IMR-90 (cell line): ENCODE results near the gene PZP. TPM values are rescaled to one million over a fixed set of nuclear protein-coding genes. Genes with fewer than 3 reads are reported as not detected.

ENCODE experiments used
- ATAC-seq: fragments of 200-7000 bp; cut with Tn5 transposase; 2 replicates; pipeline ENCODE4 v1.9.1; 2020; ENCODE audit warnings: low read depth, mild to moderate bottlenecking, moderate library complexity
- BruUV-seq: library from RNA; stranded (reverse); fragments of 400-500 nt; replicated peaks from 2 replicates; lab custom pipeline; 2021; lab: Mats Ljungman, UMichigan
- CTCF ChIA-PET: fragments of 300-600 bp; formaldehyde crosslinking; extraction: SDS; loops from one replicate; lab custom pipeline; 2021; ENCODE audit warnings: antibody characterized with exemption; lab: Yijun Ruan, JAX
- POLR2A ChIA-PET: fragments of 300-600 bp; sonication (Branson Sonifier 250); formaldehyde crosslinking; loops from one replicate; lab custom pipeline; 2022; ENCODE audit warnings: antibody characterized with exemption; ENCODE audit not compliant: unreplicated experiment; lab: Charles Lee
- DNase-seq: peaks from one replicate; pipeline ENCODE4 v3.0.0; 2013
- H2AFZ ChIP-seq: replicated peaks from 2 replicates; pipeline ENCODE3; 2013; ENCODE audit warnings: low read length, mild to moderate bottlenecking; ENCODE audit not compliant: poor library complexity
- H2AK5ac ChIP-seq: 2 replicates; pipeline ENCODE4 v1.6.1; 2013; ENCODE audit warnings: low read depth, low read length, inconsistent platforms
- H2AK9ac ChIP-seq: replicated peaks from 2 replicates; pipeline ENCODE3; 2013; ENCODE audit warnings: mild to moderate bottlenecking, low read depth, low read length, moderate library complexity; ENCODE audit not compliant: poor library complexity
- H2BK120ac ChIP-seq: 2 replicates; pipeline ENCODE4 v1.6.1; 2013; ENCODE audit warnings: low read depth, low read length, inconsistent platforms
- H2BK15ac ChIP-seq: 3 replicates; pipeline ENCODE4 v1.6.1; 2013; ENCODE audit warnings: low read depth, low read length, inconsistent platforms
- H2BK20ac ChIP-seq: 2 replicates; pipeline ENCODE4 v1.6.1; 2013; ENCODE audit warnings: low read depth, mild to moderate bottlenecking, inconsistent platforms, low read length, moderate library complexity
- H2BK5ac ChIP-seq: 2 replicates; pipeline ENCODE4 v1.6.1; 2013; ENCODE audit warnings: mild to moderate bottlenecking, low read depth, low read length, inconsistent platforms; ENCODE audit not compliant: poor library complexity, severe bottlenecking
- H3K14ac ChIP-seq: replicated peaks from 2 replicates; pipeline ENCODE4 v1.6.1; 2013; ENCODE audit warnings: low read depth, low read length, inconsistent platforms
- H3K18ac ChIP-seq: 2 replicates; pipeline ENCODE4 v1.6.1; 2013; ENCODE audit warnings: low read depth, low read length, control low read depth
- H3K23ac ChIP-seq: 2 replicates; pipeline ENCODE4 v1.6.1; 2013; ENCODE audit warnings: low read depth, low read length, inconsistent platforms
- H3K27ac ChIP-seq: 2 replicates; pipeline ENCODE4 v1.5.1; 2013; ENCODE audit warnings: mild to moderate bottlenecking, control low read depth, low read length; ENCODE audit not compliant: insufficient read depth
- H3K27me3 ChIP-seq: 2 replicates; pipeline ENCODE4 v1.6.1; 2013; ENCODE audit warnings: low read length; ENCODE audit not compliant: control insufficient read depth, insufficient read depth
- H3K36me3 ChIP-seq: 2 replicates; pipeline ENCODE4 v1.6.1; 2013; ENCODE audit warnings: low read length, mixed read lengths; ENCODE audit not compliant: control insufficient read depth, insufficient read depth
- H3K4ac ChIP-seq: 2 replicates; pipeline ENCODE4 v1.6.1; 2013; ENCODE audit warnings: low read depth, low read length, inconsistent platforms
- H3K4me1 ChIP-seq: 2 replicates; pipeline ENCODE4 v1.6.1; 2013; ENCODE audit warnings: low read length, mixed read lengths; ENCODE audit not compliant: control insufficient read depth, insufficient read depth
- H3K4me2 ChIP-seq: 2 replicates; pipeline ENCODE4 v1.6.1; 2013; ENCODE audit warnings: low read depth, mild to moderate bottlenecking, control low read depth, low read length, moderate library complexity
- H3K4me3 ChIP-seq: 2 replicates; pipeline ENCODE4 v1.5.1; 2013; ENCODE audit warnings: low read depth, mild to moderate bottlenecking, control low read depth, low read length, moderate library complexity; ENCODE audit not compliant: insufficient read depth
- H3K56ac ChIP-seq: 2 replicates; pipeline ENCODE4 v1.6.1; 2013; ENCODE audit warnings: low read length, inconsistent platforms; ENCODE audit not compliant: insufficient read depth; ENCODE audit errors: extremely low read depth
- H3K79me1 ChIP-seq, 2 experiments: 2 replicates each; pipeline ENCODE4 v1.6.1; 2013; ENCODE audit warnings: low read length in 2 of 2, inconsistent platforms in 1 of 2, low read depth in 1 of 2
- H3K9ac ChIP-seq: 2 replicates; pipeline ENCODE4 v1.6.1; 2013; ENCODE audit warnings: low read depth, low read length, control low read depth
- H3K9me1 ChIP-seq: 2 replicates; pipeline ENCODE4 v1.6.1; 2013; ENCODE audit warnings: low read length, inconsistent platforms; ENCODE audit not compliant: insufficient read depth
- H3K9me3 ChIP-seq: 2 replicates; pipeline ENCODE4 v1.6.1; 2013; ENCODE audit warnings: low read length; ENCODE audit not compliant: control insufficient read depth, insufficient read depth
- H4K20me1 ChIP-seq: 2 replicates; pipeline ENCODE4 v1.6.1; 2013; ENCODE audit warnings: low read length, inconsistent platforms; ENCODE audit not compliant: insufficient read depth
- H4K5ac ChIP-seq: 2 replicates; pipeline ENCODE4 v1.6.1; 2013; ENCODE audit warnings: mild to moderate bottlenecking, low read depth, low read length, control low read depth
- H4K8ac ChIP-seq, 2 experiments: 2 replicates each; pipeline ENCODE4 v1.6.1; 2013; ENCODE audit warnings: low read depth in 2 of 2, low read length in 2 of 2, control low read depth in 1 of 2, inconsistent platforms in 1 of 2
- H4K91ac ChIP-seq: 2 replicates; pipeline ENCODE4 v1.6.1; 2013; ENCODE audit warnings: low read depth, low read length, inconsistent platforms; ENCODE audit not compliant: insufficient read depth
- CEBPB ChIP-seq: IDR thresholded peaks from 2 replicates; pipeline ENCODE4 v1.6.1; 2012; ENCODE audit warnings: low read depth, low read length, improper control_type of control experiment
- CHD1 ChIP-seq: IDR thresholded peaks from 2 replicates; pipeline ENCODE4 v1.6.1; 2012; ENCODE audit warnings: low read depth, low read length, improper control_type of control experiment
- CTCF ChIP-seq: conservative IDR thresholded peaks from 2 replicates; pipeline ENCODE4 v1.5.1; 2012; ENCODE audit warnings: mild to moderate bottlenecking, low read depth, low read length, improper control_type of control experiment
- ELK1 ChIP-seq: fragments of 150-350 bp; IDR thresholded peaks from 2 replicates; pipeline ENCODE4 v1.6.1; 2016; ENCODE audit warnings: low read depth, mild to moderate bottlenecking, low read length, moderate library complexity, borderline replicate concordance
- MAZ ChIP-seq: IDR thresholded peaks from 2 replicates; pipeline ENCODE4 v1.6.1; 2012; ENCODE audit warnings: low read depth, mild to moderate bottlenecking, low read length, improper control_type of control experiment, moderate library complexity, borderline replicate concordance
- MXI1 ChIP-seq: IDR thresholded peaks from 2 replicates; pipeline ENCODE4 v1.6.1; 2012; ENCODE audit warnings: low read depth, mild to moderate bottlenecking, low read length, moderate library complexity, borderline replicate concordance
- POLR2A ChIP-seq: IDR thresholded peaks from 2 replicates; pipeline ENCODE4 v1.6.1; 2012; ENCODE audit warnings: mild to moderate bottlenecking, low read depth, low read length
- SMC3 ChIP-seq: fragments of 150-350 bp; IDR thresholded peaks from 2 replicates; pipeline ENCODE4 v1.6.1; 2016; ENCODE audit warnings: low read depth, mild to moderate bottlenecking, antibody characterized with exemption, low read length, moderate library complexity
- USF2 ChIP-seq: fragments of 150-350 bp; IDR thresholded peaks from 2 replicates; pipeline ENCODE4 v1.6.1; 2017; ENCODE audit warnings: mild to moderate bottlenecking, antibody characterized with exemption, low read length, low read depth
- WGBS, 2 experiments: methylation state at CpG; one replicate each; pipeline versions ENCODE4 v1.1.5 to v1.1.7; 2013; ENCODE audit warnings: missing lambda C conversion rate in 2 of 2; ENCODE audit not compliant: insufficient read length in 1 of 2; ENCODE audit errors: extremely low coverage in 2 of 2; 5-methylcytosine and 5-hydroxymethylcytosine counted together
- dilution Hi-C: fragments of 300-500 bp; cut with HindIII; formaldehyde crosslinking; loops from one replicate; pipeline ENCODE4 v1.14.3; 2018; ENCODE audit warnings: low sequenced_read_pairs; ENCODE audit not compliant: unreplicated experiment
- in situ Hi-C: fragments of 300-500 bp; cut with MboI; formaldehyde crosslinking; loops from 3 replicates; pipeline ENCODE4 v1.14.3; 2019; ENCODE audit warnings: low sequenced_read_pairs, inconsistent platforms, mixed read lengths
- intact Hi-C: fragments of 100-400 bp; cut with micrococcal nuclease; formaldehyde crosslinking; loops from 2 replicates; pipeline ENCODE4 v1.10.0; 2022
- polyA plus RNA-seq, 3 experiments: library from polyadenylated mRNA; depleted of rRNA; stranded (reverse); fragments of >200 nt; gene quantifications; 2 replicates each; pipeline ENCODE4 v1.2.3, GENCODE V29; 2012; ENCODE audit warnings: low replicate concordance in 1 of 3
- total RNA-seq: library from RNA; depleted of rRNA; stranded (reverse); fragments of >200 nt; gene quantifications from 2 replicates; pipeline ENCODE4 v1.2.3, GENCODE V29; 2012

Gene PZP
- total and polyA plus RNA-seq, 2 of the 4 experiments (the other 2 are of a cell fraction), result not detected

- WGBS, 2 experiments, result no CpG with 5 or more reads among the region's 3 CpGs
- Histone ChIP-seq H3K56ac (no peak overlapping the region), H4K5ac (peak overlapping the region; percentile 12; the same call in 1 of the 2 replicates), H3K14ac (0 out of 2 replicates have a peak overlapping the region, but pooled peaks have one; percentile 9), H3K18ac (no peak overlapping the region), H3K4me2 (peak overlapping the region; percentile 61; the same call in 1 of the 2 replicates), H2BK20ac (no peak overlapping the region), H2BK15ac (no peak overlapping the region), H2AK9ac (no peak overlapping the region), H3K9ac (no peak overlapping the region), H4K91ac (no peak overlapping the region), H3K4me3 (no peak overlapping the region), H3K9me1 (no peaks in the 10 kb centered on the region; the same call in 1 of the 2 replicates), H2BK120ac (no peak overlapping the region), H3K27me3 (no peaks in the 10 kb centered on the region), H3K36me3 (no peaks in the 10 kb centered on the region), H3K79me1 (no peaks in the 10 kb centered on the region), H4K20me1 (no peaks in the 10 kb centered on the region), H3K23ac (no peak overlapping the region), H3K9me3 (no peaks in the 10 kb centered on the region), H3K27ac (no peak overlapping the region; the same call in 1 of the 2 replicates), H2AFZ (no peak overlapping the region), H3K4me1 (peaks cover 2% of the 10 kb centered on the region; the same call in 1 of the 2 replicates), H4K8ac (no peak overlapping the region), H3K4ac (no peak overlapping the region), H2BK5ac (no peak overlapping the region), H2AK5ac (no peak overlapping the region)
- intact Hi-C loops (no loop called here), in situ Hi-C loops (no loop called here), dilution Hi-C loops (no loop called here)
- BruUV-seq, result no TSS peak
- CTCF ChIA-PET, result interaction anchor here (0.6 kb wide), 1 partner anchor 405 kb away, joined by 3 read pairs; no protein-coding TSS in a partner anchor
- ATAC-seq, result no peak
- DNase-seq, result no peak
- POLR2A ChIA-PET, result no interaction called here
- TF ChIP-seq CHD1 (no peak), CTCF (no peak), POLR2A (no peak), USF2 (no peak), MAZ (no peak), MXI1 (no peak), SMC3 (no peak), CEBPB (no peak), ELK1 (no peak)
Observed at GRCh38 chr12:9118158-9118557, 90.0 kb downstream of the PZP start.
